ENCODE measurements around the gene SLC2A4RG. TPM values are rescaled to one million over a fixed set of nuclear protein-coding genes. Genes with fewer than 3 reads are reported as not detected.

SLC2A4RG gene
- total RNA-seq, 1 donor from 2014 or later = 47.9 TPM

DNA sequence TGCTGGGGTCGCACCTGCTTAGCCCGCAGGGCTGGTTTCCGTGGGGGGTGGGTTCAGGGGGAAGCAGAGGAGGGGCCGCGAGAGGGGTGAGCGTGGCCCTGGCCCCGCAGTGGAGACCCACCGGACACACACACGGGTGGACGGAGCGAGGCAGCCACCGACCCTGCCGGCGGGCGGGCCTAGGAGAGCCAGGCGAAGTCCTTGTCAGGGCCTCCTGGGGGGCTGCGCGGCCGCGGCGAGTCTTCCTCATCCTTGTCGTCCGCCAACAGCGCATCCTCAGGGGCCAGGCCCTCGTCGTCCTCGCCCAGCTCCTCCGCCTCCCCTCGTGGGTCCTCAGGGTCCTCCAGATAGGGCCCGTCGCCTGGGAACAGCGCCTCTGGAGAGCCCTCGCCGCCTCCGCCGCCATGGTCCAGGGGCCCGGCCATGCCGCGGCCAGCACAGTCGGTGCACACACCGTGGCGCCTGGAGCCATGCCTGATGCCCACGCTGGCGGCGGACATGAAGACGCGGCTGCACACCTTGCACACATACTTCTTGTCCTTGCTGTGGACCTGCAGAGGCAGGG lies 7.3 kb downstream of the SLC2A4RG start:
- no peak for DNase-seq
- Mint-ChIP-seq H3K27me3 (ENCODE audit: unreplicated experiment) (peaks cover 13% of the 10 kb centered on the region), H3K4me1 (ENCODE audit: low read depth, unreplicated experiment) (peaks cover 2% of the 10 kb centered on the region), H3K4me3 (ENCODE audit: unreplicated experiment) (no peak overlapping the region), H3K9me3 (ENCODE audit: unreplicated experiment) (peaks cover 14% of the 10 kb centered on the region), H3K36me3 (ENCODE audit: unreplicated experiment) (no peaks in the 10 kb centered on the region), H3K27ac (ENCODE audit: unreplicated experiment) (no peak overlapping the region)
- TF ChIP-seq, protein P1, sequence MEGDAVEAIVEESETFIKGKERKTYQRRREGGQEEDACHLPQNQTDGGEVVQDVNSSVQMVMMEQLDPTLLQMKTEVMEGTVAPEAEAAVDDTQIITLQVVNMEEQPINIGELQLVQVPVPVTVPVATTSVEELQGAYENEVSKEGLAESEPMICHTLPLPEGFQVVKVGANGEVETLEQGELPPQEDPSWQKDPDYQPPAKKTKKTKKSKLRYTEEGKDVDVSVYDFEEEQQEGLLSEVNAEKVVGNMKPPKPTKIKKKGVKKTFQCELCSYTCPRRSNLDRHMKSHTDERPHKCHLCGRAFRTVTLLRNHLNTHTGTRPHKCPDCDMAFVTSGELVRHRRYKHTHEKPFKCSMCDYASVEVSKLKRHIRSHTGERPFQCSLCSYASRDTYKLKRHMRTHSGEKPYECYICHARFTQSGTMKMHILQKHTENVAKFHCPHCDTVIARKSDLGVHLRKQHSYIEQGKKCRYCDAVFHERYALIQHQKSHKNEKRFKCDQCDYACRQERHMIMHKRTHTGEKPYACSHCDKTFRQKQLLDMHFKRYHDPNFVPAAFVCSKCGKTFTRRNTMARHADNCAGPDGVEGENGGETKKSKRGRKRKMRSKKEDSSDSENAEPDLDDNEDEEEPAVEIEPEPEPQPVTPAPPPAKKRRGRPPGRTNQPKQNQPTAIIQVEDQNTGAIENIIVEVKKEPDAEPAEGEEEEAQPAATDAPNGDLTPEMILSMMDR (IDR thresholded peaks at IDR 0.05; ENCODE audit: partially characterized antibody, unreplicated experiment) = no peak

DNA sequence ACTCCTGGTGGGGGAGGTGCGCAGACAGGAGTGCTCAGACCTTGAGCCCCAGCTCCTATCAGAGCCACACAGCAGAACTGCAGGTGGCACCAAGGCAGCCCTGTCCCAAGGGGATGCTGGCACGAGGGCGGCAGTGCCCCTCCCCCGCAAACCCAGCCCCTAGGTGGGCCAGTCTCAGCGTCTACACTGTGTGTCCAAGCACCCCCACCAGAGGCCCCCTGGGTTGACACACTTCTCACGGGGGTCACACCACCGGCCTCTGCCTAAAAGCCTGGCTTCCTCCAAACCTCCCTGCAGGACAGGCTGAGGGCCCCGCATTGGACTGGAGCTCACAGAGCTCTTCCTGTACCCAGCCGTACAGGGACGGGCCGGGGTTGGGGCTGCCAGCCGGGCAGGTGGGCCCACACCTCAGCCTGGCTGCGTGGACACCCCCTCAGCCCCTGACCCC lies 8.1 kb downstream of the SLC2A4RG start:
- peaks cover 13% of the 10 kb centered on the region for H3K27me3 Mint-ChIP-seq (ENCODE audit: unreplicated experiment)
- H3K9me3 Mint-ChIP-seq (ENCODE audit: unreplicated experiment) = peaks cover 14% of the 10 kb centered on the region
- no peaks in the 10 kb centered on the region for H3K36me3 Mint-ChIP-seq (ENCODE audit: unreplicated experiment)
- peak; percentile 30 for DNase-seq
- peaks cover 2% of the 10 kb centered on the region for H3K4me1 Mint-ChIP-seq (ENCODE audit: low read depth, unreplicated experiment)
- H3K27ac Mint-ChIP-seq (ENCODE audit: unreplicated experiment) = no peak overlapping the region
- TF ChIP-seq, protein P1 (IDR thresholded peaks at IDR 0.05; ENCODE audit: partially characterized antibody, unreplicated experiment) = no peak
- H3K4me3 Mint-ChIP-seq (ENCODE audit: unreplicated experiment) = no peak overlapping the region

- Mint-ChIP-seq H3K27me3 (ENCODE audit: unreplicated experiment) (peaks cover 13% of the 10 kb centered on the region), H3K36me3 (ENCODE audit: unreplicated experiment) (no peaks in the 10 kb centered on the region), H3K9me3 (ENCODE audit: unreplicated experiment) (peaks cover 14% of the 10 kb centered on the region), H3K27ac (ENCODE audit: unreplicated experiment) (no peak overlapping the region), H3K4me1 (ENCODE audit: low read depth, unreplicated experiment) (peaks cover 2% of the 10 kb centered on the region), H3K4me3 (ENCODE audit: unreplicated experiment) (no peak overlapping the region)
- TF ChIP-seq, protein P1 (IDR thresholded peaks at IDR 0.05; ENCODE audit: partially characterized antibody, unreplicated experiment) = no peak
- DNase-seq = no peak
Observed at GRCh38 chr20:63748070-63748933, 8.7 kb downstream of the SLC2A4RG start.

GRCh38 chr20:63748934-63749270 lies 9.3 kb downstream of the SLC2A4RG start:
- H3K36me3 Mint-ChIP-seq (ENCODE audit: unreplicated experiment) = no peaks in the 10 kb centered on the region
- H3K27me3 Mint-ChIP-seq (ENCODE audit: unreplicated experiment) = peaks cover 10% of the 10 kb centered on the region
- peak overlapping the region; percentile 38 for H3K27ac Mint-ChIP-seq (ENCODE audit: unreplicated experiment)
- H3K4me3 Mint-ChIP-seq (ENCODE audit: unreplicated experiment) = no peak overlapping the region
- peaks cover 14% of the 10 kb centered on the region for H3K9me3 Mint-ChIP-seq (ENCODE audit: unreplicated experiment)
- no peak for DNase-seq
- TF ChIP-seq, protein P1 (IDR thresholded peaks at IDR 0.05; ENCODE audit: partially characterized antibody, unreplicated experiment) = no peak
- H3K4me1 Mint-ChIP-seq (ENCODE audit: low read depth, unreplicated experiment) = peaks cover 4% of the 10 kb centered on the region

Measured in glutamatergic neuron (in vitro differentiated cells).